ENCODE measurements around the gene STRIP1.
A peak's percentile ranks its signal among the peaks of the same experiment; 100 is the strongest.
"Not testable (repeated sequence)": the region's sequence is repeated elsewhere in the genome, so short reads cannot be mapped to it uniquely, and the experiment has no call there.

The STRIP1 gene

DNA sequence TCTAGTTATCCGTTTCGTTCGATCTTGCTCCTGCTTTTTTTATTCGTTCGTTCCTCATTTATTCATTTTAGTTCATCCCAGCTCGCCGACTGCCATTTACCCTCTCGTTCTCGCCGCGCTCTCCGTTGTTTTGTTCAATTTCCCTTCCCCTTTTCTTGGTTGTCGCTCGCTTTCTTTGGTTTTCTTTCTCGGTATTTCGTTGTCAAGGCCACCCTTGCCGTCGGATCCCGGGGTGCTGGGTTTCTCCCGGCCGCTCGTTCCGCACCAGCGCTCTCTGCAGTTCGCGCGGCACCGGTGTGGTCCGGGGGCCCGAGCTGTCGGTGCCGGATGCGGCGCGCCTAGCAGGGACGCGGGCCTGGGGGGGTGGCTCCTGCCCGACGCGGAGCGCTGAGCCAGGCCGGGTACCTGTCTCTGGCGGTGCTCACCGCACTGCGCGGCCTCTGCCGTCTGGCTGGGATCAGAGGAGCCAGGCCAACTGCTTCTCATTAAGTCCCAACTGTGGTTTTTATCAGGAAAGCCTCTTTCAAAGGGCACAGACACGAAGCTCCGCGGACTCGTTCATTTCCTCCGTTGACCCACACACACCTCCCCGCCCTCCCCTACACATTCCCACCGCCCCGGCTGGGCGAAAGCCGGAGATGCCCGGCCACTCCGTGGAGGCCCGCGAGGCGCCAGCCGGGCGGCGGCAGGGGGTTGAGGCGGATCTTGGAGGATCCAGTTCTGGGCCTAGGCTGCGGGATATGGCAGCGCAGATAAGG lies 34.4 kb downstream of the STRIP1 start:
- no peak for DNase-seq (ENCODE audit: low read depth)

DNA sequence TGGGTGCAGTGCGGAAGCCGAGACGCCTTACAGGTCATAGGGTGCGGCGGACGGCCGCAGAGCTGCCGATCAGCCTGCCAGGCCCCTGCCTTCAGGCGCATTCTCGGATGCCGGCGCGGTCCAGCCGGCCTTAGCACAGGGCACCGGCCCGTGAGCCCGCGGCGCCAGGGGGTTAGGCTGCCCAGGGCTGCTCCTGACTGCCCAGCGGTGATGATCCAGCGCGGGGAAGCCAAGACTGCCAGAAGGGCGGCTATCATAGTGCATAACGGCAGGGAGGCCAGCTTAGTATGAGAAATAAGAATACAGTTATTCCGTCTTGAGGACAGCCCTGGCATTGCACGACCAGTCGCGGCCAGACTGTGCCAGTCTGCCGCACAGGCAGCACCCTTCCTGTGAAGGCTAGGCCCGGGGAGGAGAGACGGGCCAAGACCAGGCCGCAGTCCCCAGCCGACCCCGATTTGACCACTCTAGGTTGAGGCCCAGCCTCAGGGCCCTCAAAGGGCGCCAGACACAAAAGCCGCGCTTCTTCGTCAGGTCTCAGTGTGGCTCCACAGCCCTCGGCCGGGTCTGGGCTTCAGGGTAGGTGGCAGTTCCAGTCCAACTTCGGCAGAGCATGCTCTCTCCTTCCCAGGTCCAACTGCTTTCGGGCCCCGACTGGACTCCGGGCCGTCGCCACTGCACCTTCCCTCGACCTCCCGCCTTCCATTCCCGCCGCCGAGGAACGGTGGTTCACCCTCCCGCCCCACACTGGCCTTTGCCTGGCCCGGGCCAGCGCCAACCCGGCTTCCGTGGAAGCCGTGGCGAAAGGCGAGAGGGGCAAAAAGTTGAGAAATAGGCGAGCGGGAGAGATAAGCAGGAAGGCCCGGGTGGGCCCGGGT lies 35.2 kb downstream of the STRIP1 start:
- DNase-seq (ENCODE audit: low read depth), result no peak

GRCh38 chr1:110070282-110070669 lies 35.9 kb downstream of the STRIP1 start:
- DNase-seq (ENCODE audit: low read depth), result no peak

GRCh38 chr1:110070671-110071242 lies 36.3 kb downstream of the STRIP1 start, which contains the start of gene ALX3:
TSS of gene ALX3 (minus strand) at chr1:110070672. CDS start at chr1:110070612, 60 bp downstream.
- no peak for DNase-seq (ENCODE audit: low read depth)

- no peak for DNase-seq (ENCODE audit: low read depth)
Measured at GRCh38 chr1:110074166-110074565, 39.7 kb downstream of the STRIP1 start.

GRCh38 chr1:110076789-110077500 lies 42.5 kb downstream of the STRIP1 start:
- no peak for DNase-seq (ENCODE audit: low read depth)

DNA sequence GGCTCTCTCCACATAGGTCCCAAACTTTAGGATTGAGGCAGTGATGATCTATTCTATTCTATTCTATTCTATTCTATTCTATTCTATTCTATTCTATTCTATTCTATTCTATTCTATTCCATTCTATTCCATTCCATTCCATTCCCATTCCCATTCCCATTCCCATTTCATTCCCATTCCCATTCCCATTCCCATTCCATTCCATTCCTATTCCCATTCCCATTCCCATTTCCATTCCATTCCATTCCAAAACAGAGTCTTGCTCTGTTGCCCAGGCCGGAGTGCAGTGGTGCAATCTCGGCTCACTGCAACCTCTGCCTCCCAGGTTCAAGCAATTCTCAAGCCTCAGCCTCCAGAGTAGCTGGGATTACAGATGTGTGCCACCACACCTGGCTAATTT lies 45.6 kb downstream of the STRIP1 start:
- not testable (repeated sequence) for DNase-seq (ENCODE audit: low read depth)

- DNase-seq (ENCODE audit: low read depth), result no peak
Measured at GRCh38 chr1:110081061-110081460, 46.6 kb downstream of the STRIP1 start.

DNA sequence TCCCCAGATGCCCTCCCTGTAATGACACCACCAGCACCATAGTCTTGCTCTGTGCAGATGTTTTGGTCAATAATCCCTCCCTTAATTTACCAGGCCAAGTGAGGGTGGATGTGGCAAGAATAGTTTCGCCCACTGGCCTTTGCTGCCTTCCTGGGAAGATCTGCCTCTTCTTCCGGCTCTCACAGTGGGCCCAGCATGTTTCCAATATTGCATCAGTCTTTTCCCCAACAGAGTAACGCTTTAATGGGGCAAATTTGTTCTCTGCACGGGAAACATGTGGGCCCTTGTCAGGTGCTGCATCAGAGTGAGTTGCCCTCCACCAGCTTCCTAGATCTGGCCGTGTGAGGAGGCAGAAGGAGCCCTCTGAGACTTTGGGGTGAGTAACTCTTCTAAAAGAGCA lies 48.1 kb downstream of the STRIP1 start:
- DNase-seq (ENCODE audit: low read depth), result no peak

DNA sequence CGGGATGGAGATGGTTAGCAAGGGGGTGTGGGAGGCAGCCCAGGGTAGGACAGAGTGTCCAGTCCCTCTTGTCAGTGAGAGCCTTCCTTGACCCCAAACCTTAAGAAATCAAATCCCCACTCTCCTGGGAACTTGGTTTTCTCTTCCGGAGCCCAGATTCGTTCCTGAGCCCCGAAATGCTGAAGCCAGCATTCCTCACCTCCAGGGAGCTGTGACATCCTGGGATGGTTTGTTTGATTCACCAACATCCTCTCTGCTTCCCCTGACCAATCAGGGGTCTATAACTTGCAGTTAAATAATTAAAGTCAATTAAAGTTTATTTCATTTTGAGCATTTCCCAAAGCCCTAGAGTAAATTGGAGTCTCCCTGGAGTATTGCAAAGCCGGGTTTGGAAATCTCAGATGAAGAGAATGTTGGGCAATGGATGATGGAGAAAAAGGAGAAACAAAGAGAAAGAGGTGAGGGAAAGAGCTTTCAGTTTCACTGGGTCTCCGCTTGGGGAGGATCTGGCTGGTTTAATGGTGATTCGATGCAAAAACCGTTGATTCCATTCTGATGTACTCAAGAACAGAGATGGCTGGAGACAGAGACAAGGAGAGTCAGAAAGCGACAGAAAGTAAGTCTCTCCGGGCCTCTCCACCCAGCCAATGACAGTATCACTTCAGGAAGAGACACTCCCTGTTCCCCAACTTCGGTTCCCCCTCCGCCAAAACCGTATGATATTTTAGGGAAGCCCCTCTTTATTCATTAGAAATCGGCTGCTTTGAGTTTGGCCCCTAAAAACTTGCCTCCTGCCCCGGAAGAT lies 48.8 kb downstream of the STRIP1 start:
- no peak for DNase-seq (ENCODE audit: low read depth)

DNA sequence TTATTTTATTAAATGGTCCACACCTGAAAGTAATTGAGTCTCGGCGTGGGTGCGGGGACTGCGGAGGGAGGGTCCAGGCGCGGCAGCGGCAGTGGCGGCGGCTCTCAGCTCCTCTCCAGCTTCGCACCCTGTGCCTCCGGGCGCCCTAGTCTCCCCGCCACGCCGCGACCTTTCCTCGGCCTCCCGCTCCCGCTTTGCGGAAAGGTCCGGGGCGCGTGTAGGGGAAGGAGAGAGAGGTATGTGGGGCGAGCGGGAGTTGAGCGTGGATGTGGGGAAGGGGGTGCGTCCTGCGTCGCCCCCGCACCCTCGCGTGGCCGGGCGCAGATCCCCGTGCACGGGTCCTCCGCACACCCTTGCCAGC lies 49.4 kb downstream of the STRIP1 start:
- no peak for DNase-seq (ENCODE audit: low read depth)

DNA sequence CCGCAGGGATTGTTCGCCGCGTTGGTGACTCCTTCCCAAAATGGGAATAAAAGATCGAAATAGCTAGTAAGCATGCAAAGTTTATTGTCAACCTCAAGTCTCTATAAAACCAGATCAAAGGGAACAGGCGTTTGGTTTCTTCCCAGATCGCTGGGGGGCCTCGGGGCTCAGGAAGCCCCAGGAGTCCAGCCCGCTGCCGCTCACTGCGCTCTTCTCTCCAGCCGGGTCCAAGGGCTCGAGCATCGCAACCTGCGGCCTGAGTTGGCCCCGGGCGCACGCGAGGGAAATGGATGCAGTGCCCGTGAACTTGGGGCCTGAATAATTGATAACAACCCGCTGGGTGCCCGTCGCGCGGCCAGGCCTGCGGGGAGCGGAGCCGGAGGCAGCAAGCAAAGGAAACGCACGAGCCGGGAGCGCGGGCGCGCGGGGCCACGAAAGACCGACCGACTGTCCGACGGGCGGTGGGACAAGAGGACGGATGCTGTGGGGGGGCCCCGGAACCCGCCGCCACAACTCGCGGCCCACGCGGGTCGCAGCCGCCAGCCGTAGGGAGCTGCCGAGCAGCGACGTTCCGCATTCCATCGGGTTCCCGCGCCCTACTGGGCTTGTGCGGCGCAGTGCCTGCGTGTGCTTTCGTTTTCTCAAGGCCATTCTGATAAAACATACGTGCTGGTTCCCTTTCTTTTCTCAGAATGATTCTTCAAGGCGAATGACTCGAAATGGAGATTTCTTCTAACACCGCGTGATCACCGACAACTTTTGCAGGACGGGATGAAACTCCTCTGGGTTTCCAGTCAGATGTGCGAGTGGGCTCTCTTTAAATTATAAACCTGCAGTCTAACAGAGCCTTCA lies 50.0 kb downstream of the STRIP1 start:
- peak; percentile 29 for DNase-seq (ENCODE audit: low read depth)

GRCh38 chr1:110085671-110086070 lies 51.2 kb downstream of the STRIP1 start:
- no peak for DNase-seq (ENCODE audit: low read depth)

- no peak for DNase-seq (ENCODE audit: low read depth)
Measured at GRCh38 chr1:110086961-110087360, 52.5 kb downstream of the STRIP1 start.

- DNase-seq (ENCODE audit: low read depth), result peak; percentile 37
Measured at GRCh38 chr1:110087812-110088738, 53.7 kb downstream of the STRIP1 start.

- no peak for DNase-seq (ENCODE audit: low read depth)
Measured at GRCh38 chr1:110088739-110089316, 54.4 kb downstream of the STRIP1 start.

- no peak for DNase-seq (ENCODE audit: low read depth)
Measured at GRCh38 chr1:110089561-110090275, 55.3 kb downstream of the STRIP1 start.

GRCh38 chr1:110091381-110091780 lies 57.0 kb downstream of the STRIP1 start:
- no peak for DNase-seq (ENCODE audit: low read depth)
